OCI-LY1 (cell line): ENCODE measurements around the gene TFEB.

Source experiments
- CTCF ChIP-seq: fragments of 200-600 bp; sonication (generic), shearing (Covaris generic); IDR thresholded peaks from 2 replicates; pipeline ENCODE4 v1.5.1; 2017; ENCODE audit warnings: mild to moderate bottlenecking, antibody characterized with exemption, low read length, moderate library complexity, mixed read lengths
- EZH2 ChIP-seq: fragments of 200-600 bp; sonication (generic), shearing (Covaris generic); IDR thresholded peaks from 2 replicates; pipeline ENCODE4 v1.8.0; 2017; ENCODE audit warnings: borderline replicate concordance, mixed run types, mild to moderate bottlenecking, antibody characterized with exemption, low read length, moderate library complexity, mixed read lengths

- TF ChIP-seq EZH2 (no peak), CTCF (no peak)
Observed at GRCh38 chr6:41748542-41748941, 13.1 kb upstream of the TFEB start.
